HUDEP-2 (cell line): ENCODE results near the gene ZNF276.
A peak's percentile ranks its signal among the peaks of the same experiment; 100 is the strongest.
"Not testable (repeated sequence)": the region's sequence is repeated elsewhere in the genome, so short reads cannot be mapped to it uniquely, and the experiment has no call there.

ENCODE experiments used
- DNase-seq, 76 experiments: peaks; one replicate each; lab custom pipeline; 2025; ENCODE audit not compliant: unreplicated experiment in 76 of 76; lab: John Stamatoyannopoulos, UW

Gene ZNF276

GRCh38 chr16:89695086-89695874, 26.1 kb upstream of the ZNF276 start:
- DNase-seq = no peak

- DNase-seq = no peak
These were observed 25.3 kb upstream of the ZNF276 start for GRCh38 chr16:89695875-89696669.

GRCh38 chr16:89696670-89697128, 24.6 kb upstream of the ZNF276 start:
- DNase-seq = no peak

GRCh38 chr16:89697161-89697615, 24.1 kb upstream of the ZNF276 start:
- no peak for DNase-seq

GRCh38 chr16:89697616-89698331, 23.6 kb upstream of the ZNF276 start:
- no peak for DNase-seq

GRCh38 chr16:89698717-89699116, 22.6 kb upstream of the ZNF276 start:
- DNase-seq = not testable (repeated sequence)

GRCh38 chr16:89699629-89700099, 21.7 kb upstream of the ZNF276 start:
- not testable (repeated sequence) for DNase-seq

GRCh38 chr16:89700100-89700648, 21.2 kb upstream of the ZNF276 start:
- DNase-seq = peak in 74 of 76 experiments; percentile 68 to 99 (median 95)

GRCh38 chr16:89700649-89701424, 20.5 kb upstream of the ZNF276 start:
- DNase-seq = peak in 29 of 76 experiments; percentile 10 to 59 (median 29)

GRCh38 chr16:89701425-89702406, 19.6 kb upstream of the ZNF276 start, which contains the start of gene SPATA2L:
TSS of gene SPATA2L (minus strand) at chr16:89701705. CDS start at chr16:89701232, 473 bp downstream.
- peak in 73 of 76 experiments; percentile 64 to 99 (median 93) for DNase-seq

GRCh38 chr16:89704281-89704680, 17.1 kb upstream of the ZNF276 start:
- no peak for DNase-seq

GRCh38 chr16:89705006-89705405, 16.3 kb upstream of the ZNF276 start:
- no peak for DNase-seq

- DNase-seq = no peak
These were observed 14.6 kb upstream of the ZNF276 start for GRCh38 chr16:89706518-89707260.

- DNase-seq = no peak
These were observed 13.6 kb upstream of the ZNF276 start for GRCh38 chr16:89707695-89708094.

GRCh38 chr16:89708481-89708931, 12.8 kb upstream of the ZNF276 start:
- DNase-seq = peak in 46 of 76 experiments; percentile 10 to 65 (median 39)

GRCh38 chr16:89709166-89709565, 12.2 kb upstream of the ZNF276 start:
- DNase-seq = no peak

- DNase-seq = peak in 4 of 76 experiments; percentile 10 to 39 (median 23)
These were observed 11.5 kb upstream of the ZNF276 start for GRCh38 chr16:89709716-89710432.
